Activated T-cell treated with anti-CD3 and anti-CD28 coated beads, Interleukin-2, amount 50 U/mL, for 48 hours (primary cell): ENCODE measurements around the gene ZSWIM9.
A peak's percentile ranks its signal among the peaks of the same experiment; 100 is the strongest.
"Not testable (repeated sequence)": the region's sequence is repeated elsewhere in the genome, so short reads cannot be mapped to it uniquely, and the experiment has no call there.

Experiments used
- DNase-seq, 2 experiments: peaks; one replicate each; pipeline ENCODE4 v3.0.0-alpha.2; 2020

Gene ZSWIM9

DNA sequence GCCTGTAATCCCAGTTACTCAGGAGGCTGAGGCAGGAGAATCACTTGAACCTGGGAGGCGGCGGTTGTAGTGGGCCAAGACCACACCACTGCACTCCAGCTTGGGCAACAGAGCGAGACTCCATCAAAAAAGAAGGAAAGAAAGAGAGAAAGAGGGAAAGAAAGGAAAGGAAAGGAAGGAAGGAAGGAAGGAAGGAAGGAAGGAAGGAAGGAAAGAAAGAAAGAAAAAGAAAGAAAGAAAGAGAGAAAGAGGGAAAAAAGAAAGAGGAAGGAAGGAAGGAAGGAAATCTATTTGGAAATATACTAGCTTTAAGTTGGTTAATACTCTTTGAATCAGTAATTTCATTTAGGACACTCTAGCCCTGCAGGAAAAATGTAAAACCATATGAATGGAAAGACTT, 50.3 kb downstream of the ZSWIM9 start:
- not testable (repeated sequence) for DNase-seq

DNA sequence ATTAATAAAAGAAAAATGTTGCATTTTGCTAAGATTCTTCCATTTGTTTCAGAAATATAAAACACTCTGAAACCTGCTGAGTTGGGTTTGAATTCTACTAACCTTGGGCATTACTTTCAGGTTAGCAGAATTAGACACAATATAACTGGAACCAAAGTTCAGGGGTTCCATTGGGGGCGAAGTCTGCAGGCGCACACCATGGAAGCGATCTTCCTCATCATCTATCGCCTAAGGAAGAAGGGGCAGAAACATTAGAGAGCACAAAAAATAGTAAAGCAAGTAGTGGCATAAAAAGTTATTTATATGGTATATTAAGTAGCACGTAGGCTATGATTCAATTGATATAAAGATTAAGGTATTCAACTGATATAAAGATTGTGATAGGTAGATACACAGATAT, 51.1 kb downstream of the ZSWIM9 start:
- no peak for DNase-seq

DNA sequence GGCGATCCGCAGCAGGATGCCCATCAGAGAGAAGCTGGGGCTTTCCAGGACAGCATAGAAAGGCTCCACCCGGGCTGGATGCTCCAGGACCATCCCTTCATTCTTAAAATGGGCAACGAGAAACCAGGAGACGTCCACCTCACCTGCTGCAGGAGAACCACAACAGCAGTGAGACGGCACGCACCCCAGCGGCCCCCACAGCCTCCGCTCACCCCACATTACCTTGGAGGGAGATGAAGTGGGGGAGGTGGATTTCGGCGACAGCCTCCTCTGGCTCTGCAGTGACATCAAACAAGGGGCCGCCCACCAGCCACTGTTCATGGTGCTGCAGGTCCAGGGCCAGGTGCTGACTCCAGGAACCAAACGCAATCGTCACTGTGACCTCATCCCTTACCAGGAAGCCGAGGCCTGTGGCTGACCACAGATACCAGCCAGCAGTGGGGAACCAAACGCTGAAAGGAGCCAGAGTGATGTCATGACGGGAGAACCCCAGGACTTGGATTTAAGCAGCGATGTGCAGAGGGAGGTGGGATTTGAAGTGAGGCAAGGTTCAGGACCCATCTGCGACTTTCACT, 60.2 kb downstream of the ZSWIM9 start:
- DNase-seq: peak; percentile 53 to 66

DNA sequence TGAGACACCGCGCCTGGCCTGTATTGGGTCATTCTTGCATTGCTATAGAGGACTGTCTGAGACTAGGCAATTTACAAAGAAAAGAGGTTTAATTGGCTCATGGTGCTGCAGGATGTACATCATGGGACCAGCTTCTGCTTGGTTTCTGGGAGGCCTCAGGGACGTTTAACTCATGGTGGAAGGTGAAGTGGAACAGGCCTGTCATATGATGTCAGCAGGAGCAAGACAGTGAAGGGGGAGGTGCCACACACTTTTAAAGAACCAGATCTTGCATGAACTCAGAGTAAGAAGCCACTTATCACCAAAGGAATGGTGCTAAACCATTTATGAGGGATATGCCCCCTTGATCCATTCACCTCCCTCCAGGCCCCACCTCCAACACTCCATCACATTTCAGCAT, 66.6 kb downstream of the ZSWIM9 start:
- DNase-seq: no peak

DNA sequence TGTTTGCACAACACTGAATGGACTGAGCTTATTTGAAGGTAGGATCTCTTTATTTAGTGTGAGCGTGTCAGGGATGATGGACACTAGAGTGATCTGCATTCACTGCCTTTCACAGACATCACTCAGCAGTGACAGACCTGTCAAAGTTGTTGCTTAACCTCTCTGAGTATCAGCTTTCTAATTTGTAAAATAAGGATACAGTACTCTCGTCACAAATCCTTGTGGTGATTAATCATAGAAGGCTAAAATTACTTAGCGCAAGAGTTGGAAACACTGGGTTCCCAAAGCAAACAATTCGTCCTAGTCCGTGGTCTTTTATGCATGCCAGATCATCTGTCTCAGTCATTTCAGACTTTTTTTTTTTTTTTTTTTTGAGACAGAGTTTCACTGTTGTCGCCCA, 68.6 kb downstream of the ZSWIM9 start:
- no peak for DNase-seq

DNA sequence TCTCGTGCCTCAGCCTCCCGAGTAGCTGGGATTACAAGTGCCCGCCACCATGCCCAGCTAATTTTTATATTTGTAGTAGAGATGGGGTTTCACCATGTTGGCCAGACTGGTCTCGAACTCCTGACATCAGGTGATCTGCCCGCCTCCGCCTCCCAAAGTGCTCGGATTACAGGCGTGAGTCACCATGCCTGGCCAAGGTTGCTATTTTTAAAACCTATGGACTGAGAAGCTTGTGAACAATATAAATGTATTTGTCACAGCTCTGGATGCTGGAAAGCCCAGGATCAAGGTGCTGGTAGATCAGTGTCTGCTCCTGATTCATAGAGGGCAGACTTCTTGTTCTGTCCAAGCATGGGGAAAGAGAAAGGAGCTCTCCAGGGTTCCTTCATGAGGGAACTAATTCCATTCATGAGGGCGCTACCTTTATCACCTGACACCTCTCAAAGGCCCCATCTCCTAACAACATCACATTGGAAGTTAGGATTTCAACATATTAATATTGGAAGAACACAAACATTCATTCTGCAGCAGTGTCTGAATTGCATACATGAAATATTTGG, 69.2 kb downstream of the ZSWIM9 start:
- DNase-seq: no peak

DNA sequence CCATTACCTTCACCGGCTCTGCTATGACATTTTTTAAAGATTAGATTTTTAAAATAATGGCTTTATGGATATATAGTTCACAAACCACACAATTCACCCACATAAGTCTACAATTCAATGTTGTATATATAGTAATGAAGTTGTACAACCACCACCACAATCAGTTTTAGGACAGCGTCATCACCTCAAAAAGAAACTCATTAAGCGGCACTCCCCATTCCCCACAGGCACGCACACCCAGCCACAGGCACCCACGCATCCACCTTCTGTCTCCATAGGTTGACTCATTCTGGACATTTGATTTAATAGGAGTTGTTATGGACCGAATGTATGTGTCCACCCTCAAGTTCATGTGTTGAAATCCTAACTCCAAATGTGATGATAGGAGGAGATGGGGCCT, 71.3 kb downstream of the ZSWIM9 start:
- DNase-seq: not testable (repeated sequence)

GRCh38 chr19:48244281-48244680, 73.8 kb downstream of the ZSWIM9 start:
- DNase-seq: peak; percentile 49 to 50

DNA sequence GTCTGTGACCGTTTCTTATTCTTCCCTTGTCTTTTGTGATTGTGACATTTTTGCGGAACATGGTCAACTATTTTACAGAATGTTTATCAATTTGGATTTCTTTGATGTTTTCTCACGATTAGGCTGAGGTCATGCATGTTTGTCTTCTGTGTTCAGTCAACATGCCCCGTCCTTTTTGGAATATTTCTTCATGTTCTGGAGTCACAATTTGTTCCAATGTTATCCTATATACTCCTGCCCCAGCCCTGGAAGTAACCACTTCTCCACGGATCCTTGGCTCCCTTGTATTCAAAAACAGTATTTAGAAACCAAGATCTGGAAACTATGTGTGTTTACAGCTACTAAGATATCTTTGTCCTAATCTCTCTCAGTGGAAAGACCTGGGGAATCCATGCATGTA, 75.6 kb downstream of the ZSWIM9 start:
- DNase-seq: no peak

- no peak for DNase-seq
These were observed 76.7 kb downstream of the ZSWIM9 start for GRCh38 chr19:48247212-48247611.
